CD14-positive monocyte (primary cell): ENCODE data around the gene DCC. TPM values are rescaled to one million over a fixed set of nuclear protein-coding genes. Genes with fewer than 3 reads are reported as not detected.

Experiments used
- DNase-seq, 3 donors: peaks; one replicate each; pipeline ENCODE4 v3.0.0-alpha.2; 2011 to 2022
- H2AFZ ChIP-seq: 2 replicates; pipeline ENCODE4 v1.6.0; 2012; ENCODE audit warnings: mild to moderate bottlenecking, low read depth, low read length, inconsistent platforms; ENCODE audit not compliant: insufficient read depth, poor library complexity, severe bottlenecking
- H3K27ac ChIP-seq, 2 donors: 1 replicate in 1 of 2; 2 replicates in 1 of 2; pipeline ENCODE4 v1.5.1; 2012 to 2013; ENCODE audit warnings: low read length in 2 of 2, control low read depth in 1 of 2, inconsistent platforms in 1 of 2, low read depth in 1 of 2, mild to moderate bottlenecking in 1 of 2
- H3K27me3 ChIP-seq, 2 donors: one replicate each; pipeline versions ENCODE4 v1.6.0 to v1.6.1; 2011 to 2013; ENCODE audit warnings: low read length in 2 of 2; ENCODE audit not compliant: control insufficient read depth in 2 of 2, insufficient read depth in 2 of 2
- H3K36me3 ChIP-seq, 2 donors: replicated peaks in 1 of 2; 1 replicate in 1 of 2; 2 replicates in 1 of 2; pipeline versions ENCODE4 v1.5.1 to v1.6.1; 2012 to 2013; ENCODE audit warnings: low read length in 2 of 2, control low read depth in 1 of 2, inconsistent platforms in 1 of 2, mild to moderate bottlenecking in 1 of 2; ENCODE audit not compliant: insufficient read depth in 2 of 2, control insufficient read depth in 1 of 2
- H3K4me1 ChIP-seq, 2 donors: 1 replicate in 1 of 2; 2 replicates in 1 of 2; pipeline versions ENCODE4 v1.5.1 to v1.6.1; 2012 to 2013; ENCODE audit warnings: low read length in 2 of 2, control low read depth in 1 of 2, inconsistent platforms in 1 of 2, mild to moderate bottlenecking in 1 of 2, moderate library complexity in 1 of 2; ENCODE audit not compliant: insufficient read depth in 2 of 2, control insufficient read depth in 1 of 2
- H3K4me2 ChIP-seq: replicated peaks from 2 replicates; pipeline ENCODE3; 2012; ENCODE audit warnings: low read length, moderate library complexity, mild to moderate bottlenecking; ENCODE audit not compliant: poor library complexity, severe bottlenecking; ENCODE audit errors: extremely low read depth
- H3K4me3 ChIP-seq, 3 experiments: fragments of 200-600 bp in 1 of 3; sonication (generic) in 1 of 3; replicated peaks in 1 of 3; 1 replicate in 2 of 3; 2 replicates in 1 of 3; pipeline ENCODE4 v1.5.1; 2011 to 2013; ENCODE audit warnings: low read length in 3 of 3, mild to moderate bottlenecking in 3 of 3, control low read depth in 2 of 3, low read depth in 2 of 3, inconsistent platforms in 1 of 3, moderate library complexity in 1 of 3
- H3K79me2 ChIP-seq: 2 replicates; pipeline ENCODE4 v1.6.0; 2012; ENCODE audit warnings: mild to moderate bottlenecking, control low read depth, inconsistent platforms, low read length, moderate library complexity; ENCODE audit not compliant: insufficient read depth
- H3K9ac ChIP-seq: 2 replicates; pipeline ENCODE4 v1.6.0; 2017; ENCODE audit warnings: low read length, mild to moderate bottlenecking; ENCODE audit not compliant: insufficient read depth, poor library complexity, severe bottlenecking
- H3K9me3 ChIP-seq, 2 donors: replicated peaks in 1 of 2; 1 replicate in 1 of 2; 2 replicates in 1 of 2; pipeline versions ENCODE4 v1.5.1 to v1.6.1; 2012 to 2013; ENCODE audit warnings: low read length in 2 of 2, control low read depth in 1 of 2; ENCODE audit not compliant: control insufficient read depth in 1 of 2, insufficient read depth in 1 of 2
- H4K20me1 ChIP-seq: 2 replicates; pipeline ENCODE4 v1.6.0; 2012; ENCODE audit warnings: mild to moderate bottlenecking, low read length, control low read depth, moderate library complexity; ENCODE audit not compliant: insufficient read depth
- H3K27ac Mint-ChIP-seq, 7 donors: one replicate each; pipeline ENCODE4 v1.8.0; 2020; ENCODE audit warnings: mild to moderate bottlenecking in 7 of 7, mixed read lengths in 7 of 7, moderate library complexity in 6 of 7, inconsistent platforms in 2 of 7
- H3K27me3 Mint-ChIP-seq, 3 donors: one replicate each; pipeline ENCODE4 v1.8.0; 2021 to 2022; ENCODE audit warnings: low read depth in 3 of 3, mild to moderate bottlenecking in 3 of 3, mixed read lengths in 3 of 3, moderate library complexity in 3 of 3, inconsistent platforms in 1 of 3
- H3K36me3 Mint-ChIP-seq, 2 donors: one replicate each; pipeline ENCODE4 v1.8.0; 2020; ENCODE audit warnings: mixed read lengths in 2 of 2, inconsistent platforms in 1 of 2, mild to moderate bottlenecking in 1 of 2
- H3K4me1 Mint-ChIP-seq: one replicate; pipeline ENCODE4 v1.8.0; 2020; ENCODE audit warnings: mild to moderate bottlenecking, mixed read lengths
- H3K4me3 Mint-ChIP-seq, 2 donors: one replicate each; pipeline ENCODE4 v1.8.0; 2020; ENCODE audit warnings: mild to moderate bottlenecking in 2 of 2, mixed read lengths in 2 of 2, moderate library complexity in 1 of 2
- H3K9me3 Mint-ChIP-seq, 7 donors: one replicate each; pipeline ENCODE4 v1.8.0; 2020 to 2022; ENCODE audit warnings: mixed read lengths in 7 of 7, mild to moderate bottlenecking in 6 of 7, moderate library complexity in 6 of 7, inconsistent platforms in 2 of 7
- CTCF ChIP-seq: fragments of 200-600 bp; IDR thresholded peaks from one replicate; pipeline ENCODE4 v1.8.0; 2022; ENCODE audit warnings: antibody characterized with exemption, mild to moderate bottlenecking
- WGBS: methylation state at CpG from one replicate; pipeline ENCODE4 v1.1.5; 2013; ENCODE audit warnings: missing lambda C conversion rate; ENCODE audit not compliant: insufficient coverage; 5-methylcytosine and 5-hydroxymethylcytosine counted together
- intact Hi-C, 2 donors: fragments of 100-400 bp; cut with micrococcal nuclease; formaldehyde crosslinking; loops; one replicate each; pipeline versions ENCODE4 v1.15.0 to v1.15.1; 2023
- polyA plus RNA-seq, 3 donors: library from polyadenylated mRNA; depleted of rRNA in 1 of 3; unstranded in 2 of 3; stranded (reverse) in 1 of 3; fragments of 300-500 nt in 2 of 3; fragments of >200 nt in 1 of 3; fragmentation: Illumina TruSeq in 2 of 3; gene quantifications; 1 replicate in 2 of 3; 2 replicates in 1 of 3; pipeline ENCODE4 v1.2.3, GENCODE V29; 2012 to 2021

DCC gene
- polyA plus RNA-seq, 3 donors: not detected

- Mint-ChIP-seq H3K9me3 (peaks cover 0 to 2% (median 0%) of the 10 kb centered on the region in 7 donors), H3K4me3 (no peak overlapping the region), H3K27me3 (peaks cover 0 to 2% (median 2%) of the 10 kb centered on the region in 3 donors), H3K27ac (no peak overlapping the region), H3K4me1 (no peaks in the 10 kb centered on the region), H3K36me3 (no peaks in the 10 kb centered on the region)
- Histone ChIP-seq H3K27me3 (no peaks in the 10 kb centered on the region), H2AFZ (no peak overlapping the region), H3K4me3 (no peak overlapping the region), H4K20me1 (no peaks in the 10 kb centered on the region), H3K9me3 (no peaks in the 10 kb centered on the region), H3K4me2 (no peak overlapping the region), H3K9ac (no peak overlapping the region), H3K36me3 (no peaks in the 10 kb centered on the region), H3K4me1 (no peaks in the 10 kb centered on the region), H3K79me2 (no peaks in the 10 kb centered on the region), H3K27ac (no peak overlapping the region)
- no CpG with 5 or more reads among the region's 2 CpGs for WGBS
- TF ChIP-seq CTCF: no peak
- no peak for DNase-seq
- intact Hi-C loops: no loop called here
Measured at GRCh38 chr18:52349498-52349897, 9.5 kb downstream of the DCC start.

- no peaks in the 10 kb centered on the region for H3K36me3 Mint-ChIP-seq
- H3K4me3 Mint-ChIP-seq: no peak overlapping the region
- no peak overlapping the region for H3K27ac Mint-ChIP-seq
- peaks cover 0 to 7% (median 0%) of the 10 kb centered on the region in 7 donors for H3K9me3 Mint-ChIP-seq
- DNase-seq: no peak
- intact Hi-C loops: no loop called here
- H3K9me3 ChIP-seq: no peaks in the 10 kb centered on the region
- H3K27ac ChIP-seq: no peak overlapping the region
- no peak for TF ChIP-seq CTCF
- H3K27me3 ChIP-seq: no peaks in the 10 kb centered on the region
- no peaks in the 10 kb centered on the region for H4K20me1 ChIP-seq
- H3K4me1 Mint-ChIP-seq: no peaks in the 10 kb centered on the region
- H3K4me3 ChIP-seq: no peak overlapping the region
- no peak overlapping the region for H3K4me2 ChIP-seq
- 84% methylated on average over 3 of the region's 3 CpGs for WGBS
- no peak overlapping the region for H2AFZ ChIP-seq
- no peak overlapping the region for H3K9ac ChIP-seq
- H3K27me3 Mint-ChIP-seq: peaks cover 0 to 2% (median 2%) of the 10 kb centered on the region in 3 donors
- no peaks in the 10 kb centered on the region for H3K79me2 ChIP-seq
- no peaks in the 10 kb centered on the region for H3K4me1 ChIP-seq
- no peaks in the 10 kb centered on the region for H3K36me3 ChIP-seq
Measured at GRCh38 chr18:52352920-52353319, 12.9 kb downstream of the DCC start.
